Measurements from ENCODE around the gene CLCN2.
A peak's percentile ranks its signal among the peaks of the same experiment; 100 is the strongest.

Gene CLCN2

GRCh38 chr3:184361532-184361931 lies at the start of gene CLCN2, which contains the start of gene POLR2H:
TSS of gene CLCN2 (minus strand) at chr3:184361605. CDS start at chr3:184361479, 126 bp downstream.
TSS of gene POLR2H (plus strand) at chr3:184361710. CDS start at chr3:184363493, 1,783 bp downstream.
- peak; percentile 39 for DNase-seq

GRCh38 chr3:184409946-184410500 lies 48.6 kb upstream of the CLCN2 start:
- no peak for DNase-seq

GRCh38 chr3:184409331-184409926 lies 48.0 kb upstream of the CLCN2 start:
- DNase-seq: no peak

- no peak for DNase-seq
Observed at GRCh38 chr3:184405075-184406030, 43.9 kb upstream of the CLCN2 start.

GRCh38 chr3:184399410-184399809 lies 38.0 kb upstream of the CLCN2 start:
- DNase-seq: no peak

GRCh38 chr3:184395320-184395660 lies 33.9 kb upstream of the CLCN2 start:
- no peak for DNase-seq

GRCh38 chr3:184391266-184391665 lies 29.9 kb upstream of the CLCN2 start:
- no peak for DNase-seq

- no peak for DNase-seq
Observed at GRCh38 chr3:184389935-184390528, 28.6 kb upstream of the CLCN2 start.

GRCh38 chr3:184389384-184389783 lies 28.0 kb upstream of the CLCN2 start:
- no peak for DNase-seq

GRCh38 chr3:184388936-184389230 lies 27.5 kb upstream of the CLCN2 start:
- no peak for DNase-seq

- no peak for DNase-seq
Observed at GRCh38 chr3:184388164-184388935, 26.9 kb upstream of the CLCN2 start.

GRCh38 chr3:184387174-184387714 lies 25.8 kb upstream of the CLCN2 start:
- DNase-seq: no peak

GRCh38 chr3:184386047-184386806 lies 24.8 kb upstream of the CLCN2 start:
- DNase-seq: no peak

- no peak for DNase-seq
Observed at GRCh38 chr3:184384856-184385422, 23.5 kb upstream of the CLCN2 start.

GRCh38 chr3:184384342-184384741 lies 22.9 kb upstream of the CLCN2 start:
- no peak for DNase-seq

GRCh38 chr3:184383033-184383740 lies 21.8 kb upstream of the CLCN2 start:
- DNase-seq: no peak

- DNase-seq: no peak
Observed at GRCh38 chr3:184382326-184383032, 21.1 kb upstream of the CLCN2 start.

- no peak for DNase-seq
Observed at GRCh38 chr3:184381261-184382224, 20.1 kb upstream of the CLCN2 start.
